Measurements from ENCODE around the gene TMUB2. TPM values are rescaled to one million over a fixed set of nuclear protein-coding genes. Genes with fewer than 3 reads are reported as not detected.
"Not testable (repeated sequence)": the region's sequence is repeated elsewhere in the genome, so short reads cannot be mapped to it uniquely, and the experiment has no call there.

TMUB2 gene
- 10 to 100 TPM; 26.6 to 39.6 TPM for total RNA-seq

DNA sequence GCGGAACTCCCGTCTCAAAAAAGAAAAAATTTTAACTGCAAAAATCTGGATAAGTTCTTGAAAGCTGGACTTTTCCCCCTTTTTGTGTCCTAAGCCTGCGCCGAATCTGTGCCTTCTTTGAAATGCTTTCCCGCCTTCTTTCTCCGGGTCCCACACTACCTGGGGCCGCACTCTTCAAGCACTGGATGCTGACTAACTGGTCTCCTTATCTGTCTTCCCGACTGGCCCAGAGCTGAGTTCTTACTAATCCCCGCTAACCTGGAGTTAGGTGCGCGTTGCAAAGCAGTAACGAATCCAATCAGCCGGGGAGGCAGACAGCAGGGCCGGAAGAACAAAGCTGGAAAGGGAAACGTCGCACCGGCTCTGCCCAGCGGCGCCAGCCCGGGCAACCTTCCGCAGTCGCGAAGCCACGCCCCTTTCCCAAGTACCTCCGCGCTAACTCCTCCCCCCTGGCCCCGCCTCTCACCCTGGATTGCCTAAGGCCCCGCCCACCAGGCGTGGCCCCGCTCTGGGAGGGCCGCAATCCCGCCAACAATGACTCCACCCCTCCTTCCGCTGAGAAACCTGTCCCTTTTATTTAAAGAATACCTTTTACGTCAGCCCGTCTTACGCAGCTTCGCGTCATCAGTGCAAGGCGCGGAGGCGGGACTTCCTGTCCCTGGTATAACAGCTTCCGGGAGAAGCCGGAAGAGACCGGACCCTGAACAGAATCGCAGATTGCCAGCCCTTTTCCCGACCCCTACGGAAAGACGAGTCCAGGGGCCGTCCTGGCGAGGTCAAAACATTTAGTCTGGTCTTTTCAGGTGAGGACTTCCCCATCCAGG lies at the start of gene TMUB2:
TSS of gene TMUB2 (plus strand) at position 666 of the 824 bp plus-strand sequence. CDS start 737 bp downstream, outside the sequence.
- ATAC-seq (replicated peaks), result peak; percentile 92
- peak within 1 kb of the TSS; percentile 93 for H3K27ac Mint-ChIP-seq

GRCh38 chr17:44137891-44138709 lies 48.7 kb upstream of the TMUB2 start:
- peak overlapping the region; percentile 61 for H3K4me3 Mint-ChIP-seq
- H3K4me1 Mint-ChIP-seq, result peaks cover 6% of the 10 kb centered on the region
- peak; percentile 84 for ATAC-seq (replicated peaks)
- H3K27me3 Mint-ChIP-seq, result no peaks in the 10 kb centered on the region
- no peaks in the 10 kb centered on the region for H3K36me3 Mint-ChIP-seq (ENCODE audit: low read depth)
- peak overlapping the region; percentile 82 for H3K27ac Mint-ChIP-seq
- no peaks in the 10 kb centered on the region for H3K9me3 Mint-ChIP-seq

More for the DNA sequence above, at the start of gene TMUB2:
- peak within 1 kb of the TSS; percentile 94 for H3K4me3 Mint-ChIP-seq
- no peaks in the 10 kb centered on the region for H3K9me3 Mint-ChIP-seq
- peaks cover 11% of the 10 kb centered on the region for H3K4me1 Mint-ChIP-seq
- no peaks in the 10 kb centered on the region for H3K27me3 Mint-ChIP-seq
- peaks cover 50% of the 10 kb centered on the region for H3K36me3 Mint-ChIP-seq (ENCODE audit: low read depth)

- not testable (repeated sequence) for H3K9me3 Mint-ChIP-seq; H3K4me3 Mint-ChIP-seq; H3K27me3 Mint-ChIP-seq; ATAC-seq (replicated peaks); H3K27ac Mint-ChIP-seq; H3K4me1 Mint-ChIP-seq
- peaks cover 41% of the 10 kb centered on the region for H3K36me3 Mint-ChIP-seq (ENCODE audit: low read depth)
These were observed 42.9 kb upstream of the TMUB2 start for GRCh38 chr17:44143921-44144320.

GRCh38 chr17:44144966-44145739 lies 41.6 kb upstream of the TMUB2 start:
- Mint-ChIP-seq H3K9me3 (no peaks in the 10 kb centered on the region), H3K27ac (no peak overlapping the region), H3K36me3 (ENCODE audit: low read depth) (peaks cover 52% of the 10 kb centered on the region), H3K4me1 (no peaks in the 10 kb centered on the region), H3K27me3 (no peaks in the 10 kb centered on the region), H3K4me3 (no peak overlapping the region)
- ATAC-seq (replicated peaks), result no peak

DNA sequence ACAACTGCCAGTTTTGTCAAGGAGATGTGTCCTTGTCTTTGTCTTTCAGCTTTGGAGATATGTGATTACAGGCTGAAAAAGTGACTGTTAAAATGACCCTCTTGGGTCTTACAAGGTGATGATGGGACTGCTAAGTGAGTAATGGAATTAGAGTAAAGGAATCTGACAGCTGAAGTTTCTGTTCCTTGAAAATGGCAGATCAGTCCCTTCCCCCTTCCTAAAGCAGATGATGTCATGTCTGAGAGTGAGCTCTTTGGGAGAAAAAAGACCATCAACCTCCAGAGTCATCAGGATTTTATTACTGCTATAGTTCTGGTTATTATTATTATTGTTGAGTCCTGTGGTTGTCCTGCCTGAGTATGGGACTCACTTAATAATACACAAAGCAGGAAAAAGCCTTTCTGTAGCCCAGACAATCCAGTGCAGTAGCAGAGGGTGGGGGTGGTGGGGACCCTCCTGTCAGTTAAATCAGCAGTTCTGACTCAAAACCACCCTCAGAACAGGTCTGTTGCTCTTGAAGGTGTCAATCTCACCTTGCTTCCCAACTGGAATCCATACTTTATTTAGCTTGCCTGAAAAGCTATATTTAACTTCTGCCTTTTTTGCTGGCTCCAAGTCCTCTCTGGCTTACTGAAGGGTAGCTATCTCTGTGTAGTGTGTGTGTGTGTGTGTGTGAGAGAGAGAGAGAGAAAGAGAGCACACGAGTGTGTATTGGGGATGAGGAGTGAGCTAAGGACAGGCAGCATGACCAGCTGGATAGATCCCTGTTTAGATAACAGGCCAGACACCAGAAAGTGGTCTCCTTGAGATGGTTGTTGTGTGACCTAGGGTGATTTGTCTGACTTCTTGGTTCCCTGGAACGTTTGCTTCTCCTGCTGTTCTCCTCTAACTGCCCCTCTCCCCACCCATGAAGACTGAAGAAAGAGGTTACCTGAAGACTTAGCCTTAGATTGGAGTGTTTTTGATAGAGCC lies 40.1 kb upstream of the TMUB2 start:
- Mint-ChIP-seq H3K27ac (no peak overlapping the region), H3K4me3 (no peak overlapping the region), H3K9me3 (no peaks in the 10 kb centered on the region), H3K36me3 (ENCODE audit: low read depth) (peaks cover 60% of the 10 kb centered on the region), H3K27me3 (no peaks in the 10 kb centered on the region), H3K4me1 (no peaks in the 10 kb centered on the region)
- ATAC-seq (replicated peaks), result no peak

- ATAC-seq (replicated peaks), result no peak
- H3K27ac Mint-ChIP-seq, result no peak overlapping the region
- no peaks in the 10 kb centered on the region for H3K9me3 Mint-ChIP-seq
- no peaks in the 10 kb centered on the region for H3K27me3 Mint-ChIP-seq
- H3K4me1 Mint-ChIP-seq, result no peaks in the 10 kb centered on the region
- no peak overlapping the region for H3K4me3 Mint-ChIP-seq
- H3K36me3 Mint-ChIP-seq (ENCODE audit: low read depth), result peaks cover 69% of the 10 kb centered on the region
These were observed 39.0 kb upstream of the TMUB2 start for GRCh38 chr17:44147812-44148211.

DNA sequence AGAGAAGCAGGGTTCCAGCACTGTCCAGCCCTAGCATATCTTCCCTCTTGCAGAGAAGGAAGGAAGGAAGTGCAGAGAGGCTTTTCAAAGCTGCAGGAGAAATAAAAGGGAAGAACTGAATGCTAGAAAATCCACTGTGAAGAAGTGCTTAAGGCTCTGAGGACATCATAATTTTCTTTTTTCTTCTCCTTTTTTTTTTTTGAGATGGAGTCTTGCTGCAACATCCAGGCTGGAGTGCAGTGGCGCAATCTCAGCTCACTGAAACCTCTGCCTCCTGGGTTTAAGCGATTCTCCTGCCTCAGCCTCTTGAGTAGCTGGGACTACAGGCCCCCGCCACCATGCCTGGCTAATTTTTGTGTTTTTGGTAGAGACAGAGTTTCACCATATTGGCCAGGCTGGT lies 37.7 kb upstream of the TMUB2 start:
- not testable (repeated sequence) for H3K4me3 Mint-ChIP-seq; H3K27me3 Mint-ChIP-seq; ATAC-seq (replicated peaks); H3K4me1 Mint-ChIP-seq; H3K9me3 Mint-ChIP-seq; H3K27ac Mint-ChIP-seq
- H3K36me3 Mint-ChIP-seq (ENCODE audit: low read depth), result peaks cover 72% of the 10 kb centered on the region

- Mint-ChIP-seq H3K27me3 (no peaks in the 10 kb centered on the region), H3K9me3 (no peaks in the 10 kb centered on the region), H3K36me3 (ENCODE audit: low read depth) (peaks cover 72% of the 10 kb centered on the region), H3K4me3 (no peak overlapping the region), H3K4me1 (no peaks in the 10 kb centered on the region), H3K27ac (no peak overlapping the region)
- no peak for ATAC-seq (replicated peaks)
These were observed 36.9 kb upstream of the TMUB2 start for GRCh38 chr17:44149750-44150329.

- Mint-ChIP-seq H3K9me3 (no peaks in the 10 kb centered on the region), H3K4me3 (no peak overlapping the region), H3K27ac (no peak overlapping the region), H3K27me3 (no peaks in the 10 kb centered on the region), H3K36me3 (ENCODE audit: low read depth) (peaks cover 43% of the 10 kb centered on the region), H3K4me1 (no peaks in the 10 kb centered on the region)
- no peak for ATAC-seq (replicated peaks)
These were observed 33.9 kb upstream of the TMUB2 start for GRCh38 chr17:44152875-44153274.

DNA sequence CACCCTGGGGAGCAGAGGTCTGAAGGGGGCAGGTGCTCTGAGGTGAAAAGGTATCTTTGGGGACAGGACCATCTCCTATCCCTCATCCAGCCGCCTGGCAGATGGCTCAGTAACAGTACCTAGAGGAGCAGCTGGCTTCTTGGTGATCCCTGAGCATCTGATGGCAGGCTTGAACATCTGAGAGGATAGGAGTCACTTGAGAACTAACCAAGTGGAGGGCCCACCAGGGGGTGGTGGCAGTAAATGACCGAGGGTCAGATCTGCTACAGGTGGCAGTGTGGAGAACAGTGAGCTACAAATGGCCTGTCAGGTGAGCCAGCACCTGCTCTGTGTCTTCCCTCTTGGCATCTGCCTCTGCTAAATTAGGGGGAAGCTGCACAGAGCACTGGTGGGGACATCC lies 31.3 kb upstream of the TMUB2 start:
- H3K4me1 Mint-ChIP-seq, result peaks cover 7% of the 10 kb centered on the region
- no peak overlapping the region for H3K27ac Mint-ChIP-seq
- H3K4me3 Mint-ChIP-seq, result no peak overlapping the region
- H3K27me3 Mint-ChIP-seq, result no peaks in the 10 kb centered on the region
- H3K9me3 Mint-ChIP-seq, result no peaks in the 10 kb centered on the region
- H3K36me3 Mint-ChIP-seq (ENCODE audit: low read depth), result peaks cover 22% of the 10 kb centered on the region
- no peak for ATAC-seq (replicated peaks)

DNA sequence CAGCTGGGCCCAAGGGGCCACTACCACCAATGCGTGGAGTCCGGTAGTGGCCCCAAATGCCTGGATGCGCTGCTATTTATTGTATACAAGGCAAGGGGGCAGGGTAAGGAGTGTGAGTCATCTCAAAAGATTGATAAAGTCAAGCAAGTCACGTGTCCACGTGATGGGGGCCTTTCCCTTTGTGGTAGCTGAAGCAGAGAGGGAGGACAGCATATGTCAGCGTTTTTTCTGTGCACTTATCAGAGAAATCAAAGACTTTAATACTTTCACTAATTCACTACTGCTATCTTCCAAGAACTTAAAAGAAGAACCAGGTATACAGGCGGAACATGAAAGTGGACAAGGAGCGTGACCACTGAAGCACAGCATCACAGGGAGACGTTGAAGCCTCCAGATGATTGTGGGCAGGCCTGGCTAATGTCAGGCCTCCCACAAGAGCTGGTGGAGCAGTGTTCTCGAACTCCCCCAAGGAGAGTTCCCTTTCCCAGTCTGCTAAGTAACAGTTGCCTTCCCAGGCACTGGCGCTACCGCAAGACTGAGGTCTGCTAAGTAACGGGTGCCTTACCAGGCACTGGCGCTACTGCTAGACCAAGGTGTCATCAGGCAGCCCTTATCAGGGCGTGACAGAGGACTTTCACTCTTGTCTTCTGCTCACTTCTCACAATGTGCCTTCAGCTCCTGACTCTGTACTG lies 27.1 kb upstream of the TMUB2 start:
- H3K27ac Mint-ChIP-seq, result peak overlapping the region; percentile 42
- no peaks in the 10 kb centered on the region for H3K27me3 Mint-ChIP-seq
- ATAC-seq (replicated peaks), result peak; percentile 74

GRCh38 chr17:44164476-44164875 lies 22.3 kb upstream of the TMUB2 start:
- Mint-ChIP-seq H3K4me1 (peaks cover 10% of the 10 kb centered on the region), H3K27ac (no peak overlapping the region), H3K4me3 (no peak overlapping the region), H3K36me3 (ENCODE audit: low read depth) (no peaks in the 10 kb centered on the region), H3K9me3 (no peaks in the 10 kb centered on the region), H3K27me3 (no peaks in the 10 kb centered on the region)
- no peak for ATAC-seq (replicated peaks)

More for the DNA sequence above, 27.1 kb upstream of the TMUB2 start:
- Mint-ChIP-seq H3K9me3 (no peaks in the 10 kb centered on the region), H3K36me3 (ENCODE audit: low read depth) (peaks cover 5% of the 10 kb centered on the region), H3K4me1 (peaks cover 7% of the 10 kb centered on the region), H3K4me3 (peak overlapping the region; percentile 50)

All from activated T-helper 17 cell treated with anti-CD3 and anti-CD28 coated beads, Interleukin-2, amount 50 U/mL, for 72 hours (primary cell).